ENCODE measurements around the gene CROCC2.

CROCC2 gene

DNA sequence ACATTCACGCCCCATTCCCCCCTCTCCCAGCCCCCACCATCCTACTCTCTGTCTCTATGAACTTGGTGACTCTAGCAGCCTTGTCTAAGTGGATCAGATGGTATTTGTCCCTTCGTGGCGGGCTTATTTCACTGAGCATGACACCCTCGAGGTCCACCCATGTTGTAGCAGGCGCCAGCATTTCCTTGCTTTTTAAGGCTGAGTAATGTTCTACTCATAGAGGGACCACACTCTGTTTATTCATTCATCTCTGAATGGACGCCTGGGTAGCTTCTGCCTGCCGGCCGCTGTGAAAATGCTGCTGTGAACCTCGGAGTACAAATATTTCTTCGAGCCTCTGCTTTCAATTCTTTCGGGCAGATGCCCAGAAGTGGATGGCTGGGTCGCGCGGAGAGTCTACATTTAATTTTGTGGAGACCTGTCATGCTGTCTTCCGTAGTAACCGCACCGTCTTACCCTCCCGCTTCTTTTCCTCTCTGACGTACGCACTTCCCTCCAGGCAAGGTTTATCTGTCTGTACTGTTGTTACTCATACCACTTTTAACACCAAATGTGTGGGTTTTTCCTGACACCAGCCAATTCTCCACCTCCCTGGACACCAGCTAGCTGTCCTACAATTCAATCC is 5.6 kb downstream of the CROCC2 start:
- no peak for DNase-seq

DNA sequence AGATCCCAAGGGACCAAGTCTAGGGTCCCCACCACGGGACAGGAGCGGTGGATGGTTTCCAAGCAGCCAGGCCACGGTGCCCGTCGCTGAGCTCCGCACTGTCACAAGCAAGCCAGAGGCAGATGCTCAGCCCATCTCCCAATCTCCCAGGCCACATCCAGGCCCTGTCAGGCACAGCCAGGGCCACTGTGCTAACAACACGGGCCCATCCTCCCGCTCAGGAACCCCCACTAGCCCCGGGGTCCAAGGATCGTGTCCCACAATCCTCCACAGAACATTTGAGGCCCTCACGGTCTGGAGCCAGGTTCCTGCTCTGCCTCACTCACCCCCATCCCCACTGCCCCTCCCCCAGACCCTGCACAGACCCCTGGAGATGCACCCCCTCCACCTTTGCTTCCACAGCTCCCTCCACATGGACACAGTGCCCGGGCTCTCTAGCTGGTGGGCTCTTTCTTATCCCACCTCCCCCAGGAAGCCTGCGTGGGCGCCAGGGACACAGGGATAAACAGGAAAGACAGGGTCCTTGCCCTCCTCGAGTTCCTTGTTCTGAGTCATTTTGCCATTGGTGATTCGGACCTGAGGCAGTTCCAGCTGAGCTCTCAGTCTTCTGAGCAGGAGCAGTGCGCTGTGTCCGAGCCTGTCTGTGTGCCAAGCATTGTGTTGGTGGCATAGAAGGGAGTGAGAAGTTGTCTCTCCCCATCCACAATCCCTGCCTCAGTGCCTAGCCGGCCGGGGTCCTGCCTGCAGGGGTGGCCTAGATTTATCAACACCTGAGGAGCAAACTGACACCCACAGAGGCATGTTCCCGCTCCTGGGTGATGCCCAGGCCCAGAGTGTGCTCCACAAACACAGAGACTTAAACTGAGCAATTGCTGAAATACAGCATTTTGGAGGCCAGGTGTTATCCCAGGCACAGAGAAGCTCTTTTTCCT is 7.0 kb downstream of the CROCC2 start:
- no peak for DNase-seq

DNA sequence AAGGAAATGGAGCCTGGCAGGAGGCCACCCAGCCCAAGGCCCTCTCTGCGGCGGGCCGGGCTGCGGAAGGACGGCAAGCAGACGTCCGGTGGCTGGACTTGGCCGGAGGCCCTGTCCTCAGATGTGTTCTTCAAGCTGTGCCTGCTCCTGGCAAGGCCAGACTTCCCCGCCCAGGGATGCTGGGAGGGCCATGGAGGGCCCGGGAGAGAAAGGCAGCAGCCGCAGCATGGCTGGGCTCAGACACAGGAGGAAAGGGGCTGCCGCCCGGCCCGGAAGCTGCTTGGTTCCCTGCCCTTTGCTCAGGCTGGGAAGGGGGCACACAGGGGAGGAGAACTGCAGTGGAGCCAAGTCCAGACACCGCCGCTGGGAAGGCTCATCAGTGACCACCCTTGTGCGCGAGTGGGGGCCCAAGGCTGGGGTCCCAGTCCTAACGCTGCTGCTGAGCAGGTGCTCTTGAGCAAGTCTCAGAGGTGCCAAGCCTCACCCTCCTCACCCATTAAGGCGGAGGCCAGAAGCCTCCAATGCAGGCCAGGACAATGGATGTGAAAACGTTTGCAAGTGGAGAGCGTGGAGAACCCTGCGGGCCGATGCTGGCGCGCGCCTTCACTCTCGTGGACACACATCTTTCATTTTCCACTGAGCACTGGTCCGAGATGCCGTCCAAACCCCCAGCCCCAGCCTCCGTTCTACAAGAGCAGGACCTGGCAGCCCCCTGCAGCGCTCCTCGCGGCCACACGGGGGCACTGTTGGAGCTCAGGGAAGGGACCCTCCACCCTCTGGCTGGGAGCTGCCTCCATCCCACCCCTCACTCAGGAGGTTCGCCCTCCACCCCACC is 7.9 kb downstream of the CROCC2 start:
- peak; percentile 93 for DNase-seq

DNA sequence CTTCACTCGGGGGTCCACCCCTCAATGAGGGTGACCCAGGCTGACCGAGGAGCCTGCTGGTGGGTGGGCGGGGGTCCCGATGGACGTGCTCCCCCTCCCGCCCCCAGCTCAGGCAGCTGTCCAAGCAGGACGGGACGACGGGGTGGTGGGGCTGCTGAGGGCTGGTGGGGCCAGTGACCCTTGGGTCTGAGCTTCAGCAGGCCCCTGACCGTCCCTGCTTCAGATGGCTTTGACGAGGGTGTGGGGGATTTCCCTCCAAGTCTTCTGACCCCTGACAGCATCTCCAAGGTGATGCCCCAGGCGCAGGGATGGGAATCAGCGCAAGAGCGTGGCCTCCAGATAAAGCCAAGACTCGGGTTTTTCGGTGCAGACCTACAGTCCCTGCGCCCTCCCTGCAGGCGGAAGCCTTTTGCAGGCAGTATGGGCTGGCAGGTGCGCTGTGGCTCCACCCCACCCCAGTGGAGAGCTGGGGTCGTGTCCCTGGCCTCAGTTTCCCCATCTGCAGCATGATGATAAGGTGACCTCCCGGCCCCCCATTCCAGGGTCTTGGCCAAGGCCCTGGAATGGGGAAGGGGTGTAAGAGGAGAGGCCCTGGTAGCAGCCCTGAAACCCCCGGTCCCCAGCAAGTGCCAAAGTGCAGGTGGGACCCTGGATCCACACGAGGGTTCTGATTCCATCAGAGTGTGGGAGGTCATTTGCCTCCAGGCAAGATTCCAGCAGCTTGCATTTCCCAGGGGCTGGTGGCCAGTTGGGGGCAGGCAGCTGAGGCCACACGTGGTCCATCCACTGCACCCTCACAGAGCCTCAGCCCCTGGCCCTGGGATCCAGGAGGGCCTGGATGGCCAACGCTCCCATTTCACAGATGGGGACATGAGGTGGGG is 8.7 kb downstream of the CROCC2 start:
- DNase-seq = no peak

DNA sequence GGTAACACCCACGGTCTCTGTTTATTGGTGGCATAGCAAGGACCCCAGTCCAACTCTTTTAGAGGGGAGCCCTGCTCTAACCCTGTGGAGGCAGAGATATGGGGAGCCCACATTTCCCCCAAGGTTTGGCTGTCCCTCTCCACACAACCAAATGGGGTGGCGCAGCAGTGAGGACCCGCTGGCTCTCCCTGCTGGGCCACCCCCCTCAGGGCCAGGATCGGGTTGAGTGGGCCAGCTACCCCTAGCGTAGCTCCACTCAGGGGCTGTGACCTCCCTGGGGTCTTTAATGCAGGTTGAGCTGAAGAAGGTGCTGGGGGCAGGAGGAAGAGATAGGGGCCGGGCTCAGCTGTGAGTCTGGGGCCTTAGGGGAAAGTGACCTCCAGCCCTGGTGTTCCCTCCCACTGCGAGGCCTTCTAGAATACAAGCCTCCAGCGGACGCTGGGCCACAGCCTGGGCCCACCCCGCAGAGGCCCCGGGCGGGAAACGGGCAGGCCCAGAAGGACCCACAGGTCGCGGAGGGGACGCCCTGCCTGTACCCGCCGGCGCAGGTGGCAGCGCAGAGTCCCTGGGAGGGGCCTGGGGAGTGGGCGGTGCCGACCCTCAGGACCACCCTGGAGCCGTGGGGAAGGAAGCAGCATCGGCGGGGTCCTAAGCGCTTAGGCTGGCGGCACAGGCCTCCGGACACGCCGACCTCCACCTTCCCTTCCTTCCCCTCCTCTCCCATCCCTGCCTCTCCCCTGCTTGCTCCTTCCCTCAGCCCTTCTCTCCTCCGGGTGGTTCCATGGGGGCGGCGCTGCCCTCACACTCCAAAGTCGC is 9.6 kb downstream of the CROCC2 start:
- no peak for DNase-seq

DNA sequence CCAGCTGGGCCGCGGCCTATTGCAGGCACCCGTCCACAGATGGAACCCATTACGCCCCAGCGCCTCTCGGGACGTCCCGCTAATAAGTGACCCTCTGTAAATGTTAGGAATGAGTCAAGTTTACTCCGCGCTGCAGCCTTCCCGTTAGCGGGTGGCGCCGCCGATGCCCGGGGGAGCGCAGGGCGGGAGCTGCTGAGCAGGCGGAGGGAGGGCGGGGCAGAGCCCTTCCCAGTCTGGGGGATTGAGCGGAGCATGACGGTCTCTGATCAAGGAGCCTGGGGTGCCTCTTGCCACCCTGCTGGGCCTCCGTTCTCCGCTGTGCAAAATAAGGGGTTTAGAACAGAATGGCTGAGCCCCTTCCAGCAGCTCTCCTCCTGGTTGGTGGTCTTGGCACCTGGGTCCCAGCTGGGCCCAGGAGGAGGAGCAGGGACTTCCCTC is 10.5 kb downstream of the CROCC2 start:
- no peak for DNase-seq

DNA sequence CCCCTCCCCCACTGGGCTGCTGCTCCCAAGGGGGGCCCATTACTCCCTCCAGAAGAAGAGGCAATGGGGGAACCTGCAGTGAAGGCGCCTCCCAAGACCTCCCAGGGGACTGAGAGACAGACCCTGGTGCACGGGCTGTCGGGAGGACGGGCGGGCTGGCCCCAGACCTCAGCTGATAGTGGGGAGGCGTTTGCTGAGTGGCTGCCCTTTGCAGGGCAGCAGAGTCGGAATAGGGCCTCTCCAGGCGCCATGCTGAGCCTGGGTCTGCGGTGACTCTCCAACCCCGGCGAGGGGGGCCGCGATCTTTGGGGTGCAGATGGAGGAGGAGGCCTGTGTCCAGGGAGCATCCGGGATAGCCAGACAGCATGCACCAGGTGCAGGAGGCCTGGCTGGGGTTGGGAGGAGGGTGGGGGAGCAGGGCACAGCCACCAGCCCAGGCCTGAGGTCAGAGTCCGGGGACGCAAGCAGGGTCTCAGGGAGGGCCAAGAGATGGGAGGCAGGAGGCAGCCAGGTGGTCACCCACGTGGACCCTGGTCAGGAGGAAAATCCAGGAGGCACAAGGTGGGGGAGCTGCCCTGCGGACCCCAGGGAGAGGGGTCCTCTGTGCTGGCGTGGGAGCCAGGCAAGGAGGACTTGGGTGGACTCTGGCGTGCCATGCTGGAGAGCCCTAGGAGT is 11.0 kb downstream of the CROCC2 start:
- peak; percentile 50 for DNase-seq

DNA sequence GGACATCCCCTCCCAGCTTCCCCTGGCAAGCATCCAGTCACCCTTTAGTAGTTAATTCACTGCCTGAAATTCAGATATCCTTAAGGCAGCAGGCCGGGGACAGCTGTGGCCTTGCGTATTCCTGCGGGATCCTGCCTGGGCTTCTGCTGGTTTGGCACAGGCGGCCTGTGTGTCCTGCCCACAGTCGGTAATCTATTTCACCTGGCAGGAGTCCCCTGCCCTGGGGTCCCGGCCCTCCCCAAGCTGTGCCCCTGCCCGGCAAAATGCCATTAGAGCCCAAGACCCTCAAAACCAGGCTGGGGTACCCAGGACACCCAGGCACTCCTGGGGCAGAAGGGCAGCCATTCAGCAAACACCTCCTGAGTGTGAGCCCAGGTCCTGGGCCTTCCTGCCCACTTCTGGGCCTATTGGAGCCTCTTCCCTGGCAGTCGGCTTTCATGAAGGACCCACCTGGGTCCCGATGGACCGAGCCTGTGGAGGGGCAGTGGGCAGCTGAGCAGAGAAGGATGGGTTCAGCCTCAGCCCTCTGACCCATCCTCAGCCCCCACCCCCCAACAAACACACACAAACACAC is 11.6 kb downstream of the CROCC2 start:
- DNase-seq = peak; percentile 46

DNA sequence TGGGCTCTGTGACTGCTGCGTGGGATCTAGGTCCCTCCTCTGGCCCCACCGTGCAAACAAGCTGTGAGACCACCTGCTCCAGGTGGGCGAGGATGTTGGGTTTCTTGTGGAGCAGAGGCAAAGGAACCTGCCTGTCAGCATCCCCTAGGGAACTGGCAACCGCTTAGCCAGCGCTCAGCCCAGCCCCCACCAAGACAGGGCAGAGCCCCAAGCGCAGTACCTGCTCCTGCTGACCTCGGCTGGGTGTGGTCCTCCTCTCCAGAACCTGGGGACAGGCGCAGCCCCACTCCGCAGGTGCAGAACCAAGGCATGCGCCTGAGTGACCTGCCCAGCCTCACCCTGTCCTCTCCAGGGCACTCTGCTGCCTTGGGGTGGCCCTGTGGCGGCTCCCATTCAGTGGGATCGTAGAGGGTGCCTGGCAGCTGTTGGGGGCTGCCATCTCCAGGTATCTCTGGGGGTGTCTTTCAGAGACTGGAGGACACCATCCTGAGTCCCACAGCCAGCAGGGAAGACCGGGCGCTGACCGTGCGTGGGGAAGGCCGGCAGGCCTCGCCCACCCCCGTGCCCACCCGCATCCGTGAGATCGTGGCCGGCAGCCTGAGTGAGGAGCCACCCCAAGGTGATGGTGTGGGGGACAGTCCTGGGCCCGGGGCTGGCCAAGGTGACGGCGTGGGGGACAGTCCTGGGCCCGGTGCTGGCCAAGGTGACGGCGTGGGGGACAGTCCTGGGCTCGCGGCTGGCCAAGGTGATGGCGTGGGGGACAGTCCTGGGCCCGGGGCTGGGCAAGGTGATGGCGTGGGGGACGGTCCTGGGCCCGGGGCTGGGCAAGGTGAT is 12.3 kb downstream of the CROCC2 start:
- DNase-seq = peak; percentile 45

DNA sequence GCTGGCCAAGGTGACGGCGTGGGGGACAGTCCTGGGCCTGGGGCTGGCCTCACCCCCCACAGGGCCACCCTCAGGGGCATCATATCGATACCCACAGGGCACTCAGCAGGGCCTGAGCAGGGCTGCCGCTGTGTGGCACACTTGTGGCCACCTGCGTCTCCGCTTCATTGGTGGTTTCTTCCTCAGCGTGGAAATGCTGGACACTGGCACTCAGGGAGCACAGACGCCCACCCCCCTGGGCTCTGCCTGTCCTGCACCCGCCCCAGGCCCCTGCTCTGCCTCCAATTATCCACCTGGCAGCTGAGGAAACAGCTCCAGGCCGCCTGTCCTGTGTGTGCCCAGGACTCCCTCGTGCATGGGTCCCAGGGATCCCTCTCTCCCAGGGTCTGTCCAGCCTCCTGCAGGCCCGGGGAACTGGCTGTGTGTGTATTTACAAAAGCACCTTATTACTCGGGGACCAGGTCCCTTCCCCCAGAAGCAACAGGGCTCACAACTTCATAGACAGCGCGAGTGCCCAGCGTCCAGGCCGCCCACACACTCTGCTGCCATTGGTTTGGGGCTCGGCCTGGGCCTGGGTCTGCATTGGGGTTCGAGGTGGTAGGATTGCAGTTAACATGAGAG is 13.1 kb downstream of the CROCC2 start:
- peak; percentile 28 for DNase-seq

DNA sequence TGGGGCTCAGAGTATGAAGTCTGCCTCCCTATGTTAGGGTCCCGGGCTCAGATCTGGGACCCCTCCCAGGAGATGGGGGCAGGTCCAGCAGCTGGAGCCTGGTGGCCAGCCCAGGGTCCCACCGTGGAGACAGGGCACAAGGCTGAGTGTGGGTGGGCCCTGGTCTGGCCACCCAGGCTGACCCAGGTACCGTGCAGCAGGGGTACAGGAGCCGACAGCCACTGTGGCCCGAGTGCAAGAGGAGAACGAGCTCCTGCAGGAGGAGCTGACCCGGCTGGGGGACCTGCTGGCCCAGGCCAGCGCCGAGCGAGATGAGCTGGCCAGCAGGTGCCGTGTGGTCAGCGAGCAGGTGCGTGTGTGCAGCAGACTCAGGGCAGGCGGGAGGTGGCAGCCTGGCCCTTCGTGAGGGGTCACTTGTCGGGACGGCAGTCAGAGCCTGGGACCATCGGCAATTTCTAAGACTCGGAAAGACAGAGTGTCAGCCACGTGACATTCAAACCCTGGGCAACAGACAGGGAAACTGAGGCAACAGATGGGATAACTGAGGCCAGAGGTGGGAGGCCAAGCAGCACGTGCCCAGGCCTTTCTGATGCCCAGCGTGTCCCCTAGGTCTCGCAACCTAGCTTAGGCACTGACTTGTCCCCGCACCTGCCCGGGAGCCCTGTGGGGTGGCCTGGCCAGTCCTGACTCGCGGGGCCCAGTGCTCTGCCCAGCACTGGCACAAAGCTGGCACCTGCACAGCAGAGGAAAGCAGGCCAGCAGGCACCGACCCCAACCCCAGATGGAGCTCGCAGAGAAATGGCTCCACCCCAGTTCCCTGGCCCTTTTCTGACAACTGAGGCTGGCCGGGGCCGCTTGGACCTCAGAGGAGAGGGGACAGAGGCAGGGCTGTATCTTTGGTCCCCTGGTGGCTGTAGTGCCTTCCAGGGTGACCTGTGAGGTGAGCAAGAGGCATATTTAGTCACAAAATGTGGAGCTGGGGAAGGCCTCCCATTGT is 13.9 kb downstream of the CROCC2 start:
- peak; percentile 47 for DNase-seq

DNA sequence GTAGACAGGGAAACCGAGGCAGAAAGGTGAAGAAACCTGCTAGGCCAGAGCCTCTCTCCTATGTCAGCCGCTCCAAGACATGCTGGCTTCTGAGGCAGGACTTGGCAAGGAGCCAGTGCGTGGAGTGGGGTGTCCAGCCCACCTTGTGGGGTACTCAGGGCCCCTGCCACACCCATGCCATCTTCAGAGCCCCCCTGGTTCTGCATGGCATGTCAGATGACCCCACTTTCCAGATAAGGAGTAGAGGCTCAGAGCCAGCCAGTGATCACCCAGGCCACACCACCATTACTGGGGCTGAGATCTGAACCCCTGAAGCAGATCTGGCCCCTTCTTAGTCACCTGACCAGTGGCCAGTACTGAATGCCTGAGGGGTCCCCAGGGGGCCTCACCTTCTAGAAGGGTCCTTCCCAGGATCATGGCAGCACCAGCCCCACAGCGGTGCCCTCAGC is 14.7 kb downstream of the CROCC2 start:
- no peak for DNase-seq

DNA sequence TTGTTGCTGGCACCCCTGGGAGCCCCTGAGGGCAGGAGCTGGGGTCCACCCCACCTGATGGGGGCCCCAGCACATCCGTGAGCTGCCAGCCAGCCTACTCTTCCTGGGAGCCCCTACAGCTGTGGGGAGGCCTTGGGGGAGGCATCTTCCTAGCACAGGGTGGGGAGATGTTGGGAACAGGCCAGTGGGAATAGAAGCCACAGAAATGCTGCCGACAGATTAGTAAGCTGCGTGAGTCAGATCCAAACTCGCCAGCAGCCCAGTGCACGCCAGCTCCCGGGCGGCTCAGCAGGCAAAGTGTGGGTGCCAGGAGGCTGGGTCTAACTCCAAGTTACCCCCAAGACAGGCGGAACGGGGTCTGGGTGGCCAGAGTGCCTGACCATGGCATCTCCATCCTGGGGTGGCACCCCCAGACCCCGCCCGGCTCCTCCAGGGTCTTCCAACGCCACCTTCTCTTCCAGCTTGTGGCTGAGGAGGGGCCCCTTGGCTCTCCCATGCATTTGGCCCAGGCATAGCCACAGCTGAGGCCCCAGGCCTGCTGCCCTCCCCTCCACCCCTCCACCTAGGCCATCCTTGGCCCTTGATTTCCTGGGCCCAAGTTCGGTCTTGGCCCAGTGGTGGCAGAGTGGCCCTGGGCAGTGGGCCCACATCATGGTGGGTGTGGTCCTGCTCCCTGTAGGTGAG is 15.3 kb downstream of the CROCC2 start:
- DNase-seq = peak; percentile 48

DNA sequence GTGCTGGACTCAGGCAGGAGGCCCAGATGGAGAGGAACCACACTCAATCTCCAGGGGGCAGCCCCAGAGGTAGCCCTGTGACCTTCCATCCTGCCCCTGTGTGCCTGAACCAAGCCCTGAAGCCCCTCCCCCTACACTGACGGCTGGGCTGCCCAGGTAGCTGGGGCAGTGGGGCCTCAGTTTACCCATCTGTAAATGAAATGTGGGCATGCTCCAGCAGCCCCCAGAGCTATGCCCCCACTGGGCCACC is 15.8 kb downstream of the CROCC2 start:
- no peak for DNase-seq

DNA sequence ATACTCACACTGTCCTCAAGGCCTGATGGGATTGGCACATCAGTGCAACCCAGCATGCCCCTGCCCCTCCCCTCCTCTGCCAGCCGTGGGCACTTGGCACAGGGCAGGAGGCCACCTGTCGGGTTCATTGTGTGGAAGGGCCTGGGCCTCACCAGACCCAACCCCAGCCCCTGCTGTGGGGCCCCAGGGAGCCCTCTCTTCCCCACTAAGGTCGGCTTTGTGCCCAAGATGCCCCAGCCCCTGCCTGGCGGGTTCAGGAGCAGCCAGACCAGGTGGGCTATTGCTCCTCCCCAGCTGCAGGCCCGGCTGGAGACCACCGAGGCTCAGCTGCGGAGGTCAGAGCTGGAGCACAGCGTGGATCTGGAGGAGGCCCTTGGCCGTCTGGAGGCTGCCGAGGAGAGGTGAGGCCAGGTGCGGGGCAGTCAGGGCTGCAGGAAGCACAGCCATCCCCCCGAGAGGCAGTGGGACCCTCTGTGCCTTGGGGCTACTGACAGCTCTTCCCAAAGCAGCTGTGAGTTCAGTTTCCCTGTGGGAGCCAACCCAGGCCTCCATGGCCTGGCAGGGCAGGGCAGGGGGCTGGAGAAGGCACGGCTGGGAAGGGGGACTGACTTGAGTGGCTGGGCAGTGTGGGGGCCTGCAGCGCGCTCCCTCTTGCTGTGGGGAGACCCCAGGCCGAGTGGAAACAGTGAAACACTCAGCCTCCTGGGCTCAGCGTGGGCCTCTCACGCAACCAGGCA is 16.3 kb downstream of the CROCC2 start:
- peak; percentile 44 for DNase-seq

DNA sequence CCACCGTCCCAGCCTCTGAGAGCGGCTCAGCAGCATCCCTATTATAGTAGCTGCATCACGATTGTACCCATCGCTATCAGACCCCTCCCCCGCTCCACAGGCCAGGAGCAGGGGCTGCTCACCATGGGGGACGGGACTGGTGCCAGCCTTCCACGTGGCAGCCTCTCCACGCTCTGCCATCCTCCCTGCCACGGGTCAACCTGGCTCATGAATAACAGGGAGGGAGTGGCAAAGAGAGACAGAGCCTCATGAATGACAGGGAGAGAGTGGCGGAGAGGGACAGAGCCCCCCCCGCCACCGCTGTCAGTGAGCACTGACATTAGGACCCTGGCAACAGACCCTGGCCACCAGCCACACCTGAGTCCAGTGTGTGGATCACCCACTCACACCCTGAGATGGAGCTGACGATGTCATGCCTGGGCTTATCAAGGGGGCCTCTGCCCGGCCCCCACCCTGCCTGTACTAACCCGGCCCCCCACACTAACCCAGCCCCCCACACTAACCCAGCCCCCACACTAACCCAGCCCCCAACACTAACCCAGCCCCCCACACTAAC is 16.9 kb downstream of the CROCC2 start:
- DNase-seq = peak; percentile 43

Data from activated CD8-positive, alpha-beta memory T cell treated with anti-CD3 and anti-CD28 coated beads, Interleukin-2, amount 50 U/mL, for 48 hours (primary cell).